Spinal cord (tissue), 10 donors: ENCODE results near the gene LMLN. TPM values are rescaled to one million over a fixed set of nuclear protein-coding genes. Genes with fewer than 3 reads are reported as not detected.

Experiments
- DNase-seq, 6 donors: peaks; one replicate each; pipeline versions ENCODE4 v3.0.0 to v3.0.0-alpha.2; 2013 to 2015; ENCODE audit warnings: low spot score in 6 of 6, low read depth in 4 of 6
- H3K27ac ChIP-seq: one replicate; pipeline ENCODE4 v1.5.1; 2013; ENCODE audit warnings: low read depth, low read length, control low read depth
- H3K27me3 ChIP-seq: one replicate; pipeline ENCODE4 v1.6.1; 2013; ENCODE audit warnings: low read length; ENCODE audit not compliant: control insufficient read depth, insufficient read depth
- H3K36me3 ChIP-seq: one replicate; pipeline ENCODE4 v1.6.1; 2013; ENCODE audit warnings: low read length; ENCODE audit not compliant: control insufficient read depth, insufficient read depth
- H3K4me1 ChIP-seq: one replicate; pipeline ENCODE4 v1.6.1; 2013; ENCODE audit warnings: low read length; ENCODE audit not compliant: control insufficient read depth, insufficient read depth
- H3K4me3 ChIP-seq: one replicate; pipeline ENCODE4 v1.5.1; 2013; ENCODE audit warnings: low read depth, low read length, control low read depth
- H3K9me3 ChIP-seq: one replicate; pipeline ENCODE4 v1.6.1; 2013; ENCODE audit warnings: low read length; ENCODE audit not compliant: control insufficient read depth, insufficient read depth
- WGBS: methylation state at CpG from one replicate; pipeline ENCODE4 v1.1.5; 2013; ENCODE audit warnings: missing lambda C conversion rate; ENCODE audit not compliant: insufficient coverage; 5-methylcytosine and 5-hydroxymethylcytosine counted together
- polyA plus RNA-seq, 2 donors: library from polyadenylated mRNA; unstranded; fragments of 120-200 nt; gene quantifications; one replicate each; pipeline ENCODE4 v1.2.1, GENCODE V29; 2013; ENCODE audit not compliant: insufficient read length in 2 of 2
- small RNA-seq: library from RNA; depleted of rRNA; stranded (forward); fragments of <200 nt; gene quantifications from one replicate; pipeline ENCODE3, GENCODE V24; 2014; ENCODE audit warnings: low replicate concordance
- total RNA-seq, 2 donors: library from RNA; depleted of rRNA in 1 of 2; stranded (reverse); fragments of 120-200 nt in 1 of 2; fragments of >200 nt in 1 of 2; gene quantifications; one replicate each; pipeline versions ENCODE4 v1.2.3 to v1.2.4, GENCODE V29; 2013 to 2014
- donor health status: healthy.

LMLN gene
- total and polyA plus RNA-seq, 4 donors, result 8.5 to 16.3 (median 9.8) TPM

- DNase-seq, result no peak
- Histone ChIP-seq H3K36me3 (no peaks in the 10 kb centered on the region), H3K27ac (no peak overlapping the region), H3K4me1 (no peaks in the 10 kb centered on the region), H3K27me3 (peaks cover 40% of the 10 kb centered on the region), H3K9me3 (no peaks in the 10 kb centered on the region), H3K4me3 (no peak overlapping the region)
- WGBS, result 80% methylated on average over 1 of the region's 3 CpGs
Measured at GRCh38 chr3:198088421-198088955, 128.5 kb downstream of the LMLN start.

GRCh38 chr3:198090795-198091332, 130.8 kb downstream of the LMLN start:
- no peaks in the 10 kb centered on the region for H3K9me3 ChIP-seq
- peaks cover 45% of the 10 kb centered on the region for H3K27me3 ChIP-seq
- no peaks in the 10 kb centered on the region for H3K4me1 ChIP-seq
- H3K36me3 ChIP-seq, result no peaks in the 10 kb centered on the region
- no peak overlapping the region for H3K4me3 ChIP-seq
- no peak for DNase-seq
- no peak overlapping the region for H3K27ac ChIP-seq

- WGBS, result 40% methylated on average over 1 of the region's 3 CpGs
- H3K27me3 ChIP-seq, result peaks cover 37% of the 10 kb centered on the region
Measured at GRCh38 chr3:198092276-198092675, 132.3 kb downstream of the LMLN start.

GRCh38 chr3:198093112-198093679, 133.2 kb downstream of the LMLN start:
- Histone ChIP-seq H3K27ac (no peak overlapping the region), H3K4me1 (no peaks in the 10 kb centered on the region), H3K27me3 (peaks cover 28% of the 10 kb centered on the region), H3K9me3 (no peaks in the 10 kb centered on the region), H3K4me3 (no peak overlapping the region), H3K36me3 (no peaks in the 10 kb centered on the region)
- no peak for DNase-seq
- 54% methylated on average over 2 of the region's 4 CpGs for WGBS

More at GRCh38 chr3:198092276-198092675, 132.3 kb downstream of the LMLN start:
- H3K4me3 ChIP-seq, result no peak overlapping the region
- DNase-seq, result no peak
- no peaks in the 10 kb centered on the region for H3K36me3 ChIP-seq
- no peaks in the 10 kb centered on the region for H3K9me3 ChIP-seq
- no peak overlapping the region for H3K27ac ChIP-seq
- no peaks in the 10 kb centered on the region for H3K4me1 ChIP-seq

Small RNAs within 50 kb of the gene (small RNA-seq; reads per million reads assigned to genes)
- gene RNU6-621P (not detected), gene RNU6-821P (not detected)

Other genes starting within 250 kb of the LMLN start
- gene RUBCN, start 223.3 kb upstream of the LMLN start, total RNA-seq, result 10 to 100 TPM; 25.6 to 28.0 TPM
- 10 to 100 TPM; 47.2 to 58.2 TPM for gene RUBCN, start 223.3 kb upstream of the LMLN start, polyA plus RNA-seq
- gene FYTTD1, start 210.3 kb upstream of the LMLN start, total RNA-seq, result 10 to 100 TPM; 60.4 to 83.1 TPM
- gene FYTTD1, start 210.3 kb upstream of the LMLN start, polyA plus RNA-seq, result 10 to 100 TPM; 60.0 to 95.3 TPM
- gene LRCH3, start 169.0 kb upstream of the LMLN start, total RNA-seq, result 10 to 100 TPM; 44.5 to 84.6 TPM
- gene LRCH3, start 169.0 kb upstream of the LMLN start, polyA plus RNA-seq, result 10 to 100 TPM; 47.9 to 68.0 TPM
- 1,000 to 10,000 TPM in 1 of 2 donors, 100 to 1,000 TPM in 1; 441 to 1,724 TPM for gene RPL35A, start 10.0 kb upstream of the LMLN start, total RNA-seq
- 100 to 1,000 TPM; 891 to 937 TPM for gene RPL35A, start 10.0 kb upstream of the LMLN start, polyA plus RNA-seq